K562 (cell line): Measurements from ENCODE around the gene IPCEF1. TPM values are rescaled to one million over a fixed set of nuclear protein-coding genes. Genes with fewer than 3 reads are reported as not detected.

Experiments used
- ATAC-seq: fragments of 200-7000 bp; cut with Tn5 transposase; 3 replicates; pipeline ENCODE4 v1.9.1; 2020; ENCODE audit warnings: moderate library complexity
- BruUV-seq: library from RNA; stranded (reverse); fragments of 400-500 nt; replicated peaks from 2 replicates; lab custom pipeline; 2021; lab: Mats Ljungman, UMichigan
- CTCF ChIA-PET: fragments of 300-600 bp; formaldehyde crosslinking; extraction: SDS; loops from one replicate; lab custom pipeline; 2021; ENCODE audit warnings: low intra/inter-chr PET ratio; lab: Yijun Ruan, JAX
- POLR2A ChIA-PET: fragments of 300-600, 350-650 bp; sonication (Branson Sonifier 250); formaldehyde crosslinking; extraction: SDS; loops from one replicate; lab custom pipeline; 2021; ENCODE audit warnings: antibody characterized with exemption, inconsistent platforms; lab: Yijun Ruan, JAX
- DNase-seq, 4 experiments: peaks; one replicate each; pipeline versions ENCODE4 v3.0.0 to v3.0.0-alpha.2; 2011 to 2018; ENCODE audit warnings: low spot score in 3 of 4, mixed read lengths in 3 of 4; ENCODE audit errors: extremely low read depth in 1 of 4
- FAIRE-seq: peaks from 2 replicates; lab custom pipeline; 2011; peaks lifted over from hg19 to GRCh38; lab: Jason Lieb, UNC
- H2AFZ ChIP-seq: 2 replicates; pipeline ENCODE4 v1.6.0; 2011; ENCODE audit warnings: low read depth, low read length, control low read depth, inconsistent platforms
- H3K27ac ChIP-seq: fragments of 200-600 bp; 3 replicates; pipeline ENCODE4 v1.8.0; 2011; ENCODE audit warnings: low read depth, mild to moderate bottlenecking, control low read depth, inconsistent platforms, low read length, moderate library complexity, mixed read lengths; ENCODE audit errors: extremely low read depth
- H3K27me3 ChIP-seq, 2 experiments: fragments of 300-600 bp in 1 of 2; 2 replicates in 1 of 2; 3 replicates in 1 of 2; pipeline versions ENCODE4 v1.6.0 to v1.8.0; 2011; ENCODE audit warnings: inconsistent platforms in 2 of 2, low read length in 2 of 2, mild to moderate bottlenecking in 1 of 2, mixed read lengths in 1 of 2, moderate library complexity in 1 of 2; ENCODE audit not compliant: control insufficient read depth in 2 of 2, insufficient read depth in 2 of 2
- H3K36me3 ChIP-seq: fragments of 300-600 bp; 3 replicates; pipeline ENCODE4 v1.8.0; 2011; ENCODE audit warnings: mild to moderate bottlenecking, low read length, inconsistent platforms; ENCODE audit not compliant: control insufficient read depth, insufficient read depth
- H3K4me1 ChIP-seq, 2 experiments: fragments of 200-600 bp in 1 of 2; replicated peaks in 1 of 2; 2 replicates in 1 of 2; 3 replicates in 1 of 2; pipeline versions ENCODE4 v1.5.1 to v1.8.0; 2011; ENCODE audit warnings: inconsistent platforms in 2 of 2, low read length in 2 of 2, mild to moderate bottlenecking in 1 of 2, mixed read lengths in 1 of 2, moderate library complexity in 1 of 2; ENCODE audit not compliant: control insufficient read depth in 2 of 2, insufficient read depth in 2 of 2
- H3K4me2 ChIP-seq: 2 replicates; pipeline ENCODE4 v1.6.1; 2011; ENCODE audit warnings: low read length, control low read depth, inconsistent platforms, mixed read lengths; ENCODE audit not compliant: insufficient read depth
- H3K4me3 ChIP-seq: fragments of 200-600 bp; sonication (generic), shearing (Covaris generic); 2 replicates; pipeline ENCODE4 v1.5.1; 2016; ENCODE audit warnings: control low read depth, inconsistent platforms
- H3K79me2 ChIP-seq: fragments of 200-600 bp; 3 replicates; pipeline ENCODE4 v1.8.0; 2011; ENCODE audit warnings: low read length, inconsistent platforms; ENCODE audit not compliant: control insufficient read depth, insufficient read depth
- H3K9ac ChIP-seq, 2 experiments: 2 replicates each; pipeline versions ENCODE4 v1.6.0 to v1.6.1; 2011; ENCODE audit warnings: low read depth in 2 of 2, low read length in 2 of 2, control low read depth in 1 of 2, inconsistent platforms in 1 of 2, mild to moderate bottlenecking in 1 of 2, mixed read lengths in 1 of 2; ENCODE audit not compliant: insufficient read depth in 1 of 2
- H3K9me1 ChIP-seq: one replicate; pipeline ENCODE4 v1.6.0; 2011; ENCODE audit warnings: inconsistent platforms, mild to moderate bottlenecking, low read length, moderate library complexity; ENCODE audit not compliant: control insufficient read depth, insufficient read depth
- H3K9me3 ChIP-seq: replicated peaks from 2 replicates; pipeline ENCODE4 v1.5.1; 2011; ENCODE audit warnings: low read depth, low read length, inconsistent platforms; ENCODE audit not compliant: control insufficient read depth, insufficient read depth
- H4K20me1 ChIP-seq: replicated peaks from 2 replicates; pipeline ENCODE4 v1.6.1; 2011; ENCODE audit warnings: low read length, inconsistent platforms, mixed read lengths; ENCODE audit not compliant: control insufficient read depth, insufficient read depth
- EWSR1 ChIP-seq: fragments of 450-650 bp; IDR thresholded peaks from 2 replicates; pipeline ENCODE4 v1.6.1; 2018; ENCODE audit warnings: borderline replicate concordance, mild to moderate bottlenecking, low read depth, moderate library complexity; ENCODE audit not compliant: partially characterized antibody
- NFE2 ChIP-seq: IDR thresholded peaks from 2 replicates; pipeline ENCODE4 v1.6.1; 2014; ENCODE audit warnings: antibody characterized with exemption, low read depth
- ZNF121 ChIP-seq: sonication (generic); formaldehyde crosslinking; conservative IDR thresholded peaks from 2 replicates; pipeline ENCODE4 v1.8.0; 2022; ENCODE audit warnings: missing genetic modification reagents
- ZNF197 ChIP-seq: fragments of 200-800 bp; sonication (Bioruptor generic); IDR thresholded peaks from 2 replicates; pipeline ENCODE4 v1.6.1; 2016; ENCODE audit warnings: low read depth, missing genetic modification characterization, missing compliant biosample characterization
- WGBS: fragments of 100-300 bp; shearing (Covaris generic); methylation state at CpG from one replicate; pipeline ENCODE4 v1.1.6; 2016; ENCODE audit warnings: low coverage, mixed read lengths; ENCODE audit not compliant: insufficient coverage; ENCODE audit errors: missing lambda C conversion rate; 5-methylcytosine and 5-hydroxymethylcytosine counted together
- in situ Hi-C: fragments of 300-500 bp; cut with MboI; formaldehyde crosslinking; loops from 4 replicates; pipeline ENCODE4 v1.15.0; 2018; ENCODE audit warnings: inconsistent platforms, mixed read lengths
- intact Hi-C: fragments of 100-400 bp; cut with micrococcal nuclease; formaldehyde crosslinking; loops from 2 replicates; pipeline ENCODE4 v1.14.2; 2022
- polyA plus RNA-seq, 8 experiments: library from polyadenylated mRNA; depleted of rRNA in 4 of 8; stranded (reverse) in 5 of 8; unstranded in 3 of 8; fragments of >200 nt; fragmentation: Nextera tagmentation in 2 of 8; fragmentation: Illumina TruSeq in 1 of 8; extraction: Ambion mirVana in 2 of 8; extraction: Trizol in 1 of 8; gene quantifications; 2 replicates each; pipeline versions ENCODE4 v1.2.1 to v1.2.3, GENCODE V29; 2011 to 2014; ENCODE audit warnings: inconsistent platforms in 1 of 8, missing spikeins in 1 of 8
- total RNA-seq, 7 experiments: library from RNA; depleted of rRNA in 6 of 7; stranded (reverse); fragments of >200 nt in 6 of 7; fragmentation: Illumina TruSeq in 2 of 7; extraction: Trizol in 2 of 7; gene quantifications; 2 replicates each; pipeline versions ENCODE4 v1.2.1 to v1.2.3, GENCODE V29; 2011 to 2021; ENCODE audit warnings: low replicate concordance in 1 of 7

Gene IPCEF1
- total and polyA plus RNA-seq, 9 of the 15 experiments (the other 6 are each of a cell fraction or from before 2014, with no cell fraction given): 0.14 to 0.18 TPM; not detected in 7

DNA sequence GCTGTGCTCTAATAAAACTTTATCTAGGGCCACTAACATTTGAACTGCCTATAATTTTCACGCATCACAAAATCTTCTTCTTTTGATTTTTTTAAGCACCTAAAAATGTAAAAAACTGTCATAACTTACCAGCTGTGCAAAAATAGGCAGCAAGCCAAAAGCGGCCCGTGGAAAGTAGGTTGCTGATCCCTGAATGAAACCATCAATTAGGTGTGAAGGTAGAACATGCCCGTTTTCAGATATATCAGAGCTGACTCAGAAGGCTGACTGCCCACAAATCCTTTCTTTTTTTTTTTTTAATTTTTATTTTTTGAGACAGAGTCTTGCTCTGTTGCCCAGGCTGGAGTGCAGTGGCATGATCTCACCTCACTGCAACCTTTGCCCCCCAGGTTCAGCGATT is 4.9 kb upstream of the IPCEF1 start:
- TF ChIP-seq ZNF197 (no peak), ZNF121 (0 out of 2 replicates have a peak, but pooled peaks have one; percentile 6)
- Histone ChIP-seq H3K9ac (no peak overlapping the region), H3K4me1 (peaks cover 0 to 5% of the 10 kb centered on the region in 2 experiments; a peak in 1 of 5 replicates), H3K27me3 (peaks cover 25 to 26% of the 10 kb centered on the region in 2 experiments), H3K36me3 (no peaks in the 10 kb centered on the region), H3K9me1 (no peaks in the 10 kb centered on the region), H3K4me2 (no peak overlapping the region), H3K4me3 (no peak overlapping the region), H3K9me3 (no peaks in the 10 kb centered on the region), H2AFZ (no peak overlapping the region), H4K20me1 (no peaks in the 10 kb centered on the region), H3K79me2 (no peaks in the 10 kb centered on the region), H3K27ac (no peak overlapping the region)
- no peak for ATAC-seq
- DNase-seq: no peak
- ChIA-PET CTCF (no interaction called here), POLR2A (no interaction called here)
- 7% methylated on average over 5 of the region's 5 CpGs for WGBS
- in situ Hi-C loops (no loop called here), intact Hi-C loops (no loop called here)
- FAIRE-seq: no peak
- no TSS peak for BruUV-seq

DNA sequence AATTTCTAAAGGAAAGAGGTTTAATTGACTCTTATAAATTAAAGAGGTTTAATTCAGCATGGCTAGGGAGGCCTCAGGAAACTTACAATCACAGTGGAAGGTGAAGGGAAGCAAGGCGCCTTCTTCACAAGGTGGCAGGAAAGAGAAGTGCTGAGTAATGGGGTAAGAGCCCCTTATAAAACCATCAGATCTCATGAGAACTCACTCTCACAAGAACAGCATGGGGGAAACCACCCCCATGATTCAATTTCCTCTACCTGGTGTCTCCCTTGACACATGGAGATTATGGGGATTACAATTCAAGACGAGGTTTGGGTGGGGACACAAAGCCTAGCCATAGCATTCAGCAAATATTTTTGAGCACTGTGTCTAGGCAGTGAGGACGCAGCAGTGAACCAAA is 3.9 kb upstream of the IPCEF1 start:
- ChIA-PET POLR2A (no interaction called here), CTCF (no interaction called here)
- Histone ChIP-seq H3K27me3 (peaks cover 20 to 26% of the 10 kb centered on the region in 2 experiments), H3K36me3 (no peaks in the 10 kb centered on the region), H3K9me3 (no peaks in the 10 kb centered on the region), H3K79me2 (no peaks in the 10 kb centered on the region)
- in situ Hi-C loops: no loop called here
- no peak for FAIRE-seq
- TF ChIP-seq NFE2 (0 out of 2 replicates have a peak, but pooled peaks have one; percentile 16), EWSR1 (no peak)
- TF ChIP-seq, all 486 proteins: peak for 1
- Histone ChIP-seq H3K4me2 (no peak overlapping the region), H3K4me3 (no peak overlapping the region), H2AFZ (no peak overlapping the region), H3K9me1 (no peaks in the 10 kb centered on the region), H3K9ac (no peak overlapping the region), H4K20me1 (no peaks in the 10 kb centered on the region), H3K27ac (no peak overlapping the region), H3K4me1 (peaks cover 0 to 5% of the 10 kb centered on the region in 2 experiments; a peak in 1 of 5 replicates)
- BruUV-seq: no TSS peak
- intact Hi-C loops: no loop called here
- 15% methylated on average over 3 of the region's 3 CpGs for WGBS
- no peak for DNase-seq
- ATAC-seq: no peak
